ENCODE measurements around the gene A2M. TPM values are rescaled to one million over a fixed set of nuclear protein-coding genes. Genes with fewer than 3 reads are reported as not detected.

Gene A2M
- total and polyA plus RNA-seq, 9 donors = 233 to 347 (median 306) TPM

DNA sequence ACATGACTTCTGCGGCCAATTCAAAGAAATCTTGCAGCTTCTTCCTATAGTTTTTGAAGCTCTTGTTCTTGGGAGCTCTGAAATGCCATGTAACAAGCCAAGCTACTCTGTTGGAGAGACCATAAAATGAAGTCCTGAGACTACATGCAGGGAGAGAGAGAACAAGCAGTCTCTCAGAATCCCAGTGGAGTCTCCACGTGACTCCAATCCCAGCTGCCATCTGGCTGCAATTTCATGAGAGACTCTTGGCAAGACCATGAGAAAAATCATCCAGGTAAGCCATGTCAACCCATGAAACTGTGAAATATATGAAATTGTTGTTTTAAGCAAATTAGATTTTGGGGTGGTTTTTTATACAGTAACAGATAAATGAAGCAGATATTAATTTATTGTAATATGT, 72.0 kb downstream of the A2M start:
- Histone ChIP-seq H3K9me3 (replicated peaks; ENCODE audit: control insufficient read depth, low read depth, low read length) (no peaks in the 10 kb centered on the region), H3K27ac (ENCODE audit: low read length) (no peak overlapping the region), H3K4me1 (ENCODE audit: control insufficient read depth, insufficient read depth, low read length) (no peaks in the 10 kb centered on the region), H3K36me3 (ENCODE audit: control insufficient read depth, insufficient read depth, low read length) (no peaks in the 10 kb centered on the region), H3K27me3 (ENCODE audit: control insufficient read depth, insufficient read depth, low read length) (no peaks in the 10 kb centered on the region), H3K4me3 (ENCODE audit: low read length) (no peak overlapping the region)
- no peak for DNase-seq
- whole genome bisulfite sequencing (ENCODE audit: insufficient coverage) = no CpG with 5 or more reads among the region's 2 CpGs

DNA sequence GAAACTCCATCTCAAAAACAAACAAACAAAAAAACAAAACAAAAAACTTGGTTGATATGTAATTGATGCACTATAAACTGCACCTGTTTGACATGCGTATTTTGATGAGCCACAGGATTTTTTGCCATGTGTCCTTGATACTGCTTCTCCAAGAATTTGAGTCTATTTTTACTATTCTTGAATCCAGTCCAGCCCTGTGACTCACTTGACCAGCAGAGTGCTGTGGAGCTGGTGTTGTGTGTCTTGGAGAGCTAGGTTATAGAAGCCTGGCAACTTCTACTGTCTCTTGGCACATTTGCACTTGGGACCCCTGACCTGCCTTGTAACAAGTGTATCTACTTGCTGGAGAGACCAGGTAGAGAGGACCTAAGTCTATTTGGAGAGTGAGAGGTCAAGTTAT, 74.4 kb downstream of the A2M start:
- WGBS (ENCODE audit: insufficient coverage) = no CpG with 5 or more reads among the region's 1 CpG
- no peak overlapping the region for H3K4me3 ChIP-seq (ENCODE audit: low read length)
- no peak overlapping the region for H3K27ac ChIP-seq (ENCODE audit: low read length)
- no peaks in the 10 kb centered on the region for H3K9me3 ChIP-seq (replicated peaks; ENCODE audit: control insufficient read depth, low read depth, low read length)
- no peaks in the 10 kb centered on the region for H3K4me1 ChIP-seq (ENCODE audit: control insufficient read depth, insufficient read depth, low read length)
- no peaks in the 10 kb centered on the region for H3K36me3 ChIP-seq (ENCODE audit: control insufficient read depth, insufficient read depth, low read length)
- H3K27me3 ChIP-seq (ENCODE audit: control insufficient read depth, insufficient read depth, low read length) = no peaks in the 10 kb centered on the region
- DNase-seq = no peak

DNA sequence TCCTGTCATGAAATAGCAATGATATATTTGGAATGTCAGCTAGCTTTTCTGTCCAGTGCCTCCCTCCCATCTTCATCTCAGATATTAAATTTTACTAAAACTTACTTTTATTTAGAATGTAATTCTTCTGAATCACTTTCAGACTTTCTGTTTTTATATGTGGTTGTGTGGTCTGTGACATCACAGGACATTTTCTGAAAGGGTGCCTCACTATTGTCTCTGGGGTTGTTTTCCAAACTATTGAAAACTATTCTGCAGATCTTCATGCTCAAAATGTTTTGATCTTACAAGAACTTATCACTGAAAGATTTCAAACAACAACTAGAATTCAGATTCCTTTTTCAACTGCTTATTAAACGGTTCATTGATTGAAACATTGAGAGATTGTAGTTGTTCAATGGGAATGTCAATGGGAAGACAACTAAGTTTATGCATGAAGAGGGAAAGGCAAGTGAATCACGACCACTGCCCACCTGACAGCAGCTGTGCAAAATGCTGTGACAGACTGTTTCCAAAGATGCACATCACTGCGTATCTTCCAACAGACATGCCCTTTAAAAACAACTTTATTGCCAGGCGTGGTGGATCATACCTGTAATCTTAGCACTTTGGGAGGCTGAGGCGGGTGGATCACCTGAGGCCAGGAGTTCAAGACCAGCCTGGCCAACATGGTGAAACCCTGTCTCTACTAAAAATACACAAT, 75.1 kb downstream of the A2M start:
- no peak overlapping the region for H3K4me3 ChIP-seq (ENCODE audit: low read length)
- DNase-seq = no peak
- H3K27ac ChIP-seq (ENCODE audit: low read length) = no peak overlapping the region
- H3K4me1 ChIP-seq (ENCODE audit: control insufficient read depth, insufficient read depth, low read length) = no peaks in the 10 kb centered on the region
- no peaks in the 10 kb centered on the region for H3K36me3 ChIP-seq (ENCODE audit: control insufficient read depth, insufficient read depth, low read length)
- H3K27me3 ChIP-seq (ENCODE audit: control insufficient read depth, insufficient read depth, low read length) = no peaks in the 10 kb centered on the region
- WGBS (ENCODE audit: insufficient coverage) = 100% methylated on average over 3 of the region's 5 CpGs
- H3K9me3 ChIP-seq (replicated peaks; ENCODE audit: control insufficient read depth, low read depth, low read length) = no peaks in the 10 kb centered on the region

DNA sequence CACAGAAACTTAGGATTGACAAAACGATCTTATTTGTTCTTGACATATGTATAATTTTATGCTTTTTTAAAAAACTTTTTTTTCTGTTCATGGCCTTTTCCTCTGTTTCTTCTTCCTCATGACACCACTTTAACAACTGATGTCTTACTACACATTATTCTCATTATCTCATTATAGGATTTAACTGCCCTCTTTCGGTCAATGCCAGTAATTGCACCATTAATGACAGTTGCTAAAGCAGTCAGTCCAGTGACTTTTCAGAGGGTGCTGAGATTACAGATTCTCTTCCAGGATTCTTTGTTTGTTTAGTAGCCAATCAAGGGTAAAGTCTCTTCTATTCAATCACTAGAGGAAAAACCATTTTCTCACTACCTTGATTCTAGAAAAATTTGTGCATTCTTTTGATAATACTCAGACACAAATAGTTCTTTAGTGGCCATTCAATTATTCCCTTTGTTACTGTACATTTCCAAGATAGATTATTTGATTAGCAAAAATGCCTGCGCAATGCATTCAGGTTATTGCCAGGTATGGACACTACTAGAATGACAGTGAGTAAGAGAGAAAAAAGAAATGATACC, 76.2 kb downstream of the A2M start:
- DNase-seq = peak; percentile 69

DNA sequence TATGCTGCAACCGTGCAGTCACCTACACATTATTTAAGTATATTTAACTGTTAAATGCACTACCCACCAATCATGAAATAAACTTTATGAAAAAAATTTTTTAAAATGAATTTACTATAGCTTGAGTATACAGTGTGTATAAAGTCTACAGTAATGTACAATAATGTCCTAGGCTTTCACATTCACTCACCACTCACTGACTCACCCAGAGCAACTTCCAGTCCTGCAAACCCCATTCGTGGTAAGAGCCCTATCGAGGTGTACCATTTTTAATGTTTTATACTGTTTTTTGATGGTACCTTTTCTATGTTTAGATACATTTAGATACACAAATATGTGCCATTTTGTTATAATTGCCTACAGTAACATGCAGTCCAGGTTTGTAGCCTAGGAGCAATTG, 78.3 kb downstream of the A2M start:
- no peak for DNase-seq
- no CpG with 5 or more reads among the region's 3 CpGs for WGBS (ENCODE audit: insufficient coverage)

More for the DNA sequence above, 76.2 kb downstream of the A2M start:
- H3K36me3 ChIP-seq (ENCODE audit: control insufficient read depth, insufficient read depth, low read length) = no peaks in the 10 kb centered on the region
- H3K27ac ChIP-seq (ENCODE audit: low read length) = no peak overlapping the region
- H3K9me3 ChIP-seq (replicated peaks; ENCODE audit: control insufficient read depth, low read depth, low read length) = no peaks in the 10 kb centered on the region
- no peak overlapping the region for H3K4me3 ChIP-seq (ENCODE audit: low read length)
- no peaks in the 10 kb centered on the region for H3K4me1 ChIP-seq (ENCODE audit: control insufficient read depth, insufficient read depth, low read length)
- no peaks in the 10 kb centered on the region for H3K27me3 ChIP-seq (ENCODE audit: control insufficient read depth, insufficient read depth, low read length)
- WGBS (ENCODE audit: insufficient coverage) = no CpG with 5 or more reads among the region's 3 CpGs

DNA sequence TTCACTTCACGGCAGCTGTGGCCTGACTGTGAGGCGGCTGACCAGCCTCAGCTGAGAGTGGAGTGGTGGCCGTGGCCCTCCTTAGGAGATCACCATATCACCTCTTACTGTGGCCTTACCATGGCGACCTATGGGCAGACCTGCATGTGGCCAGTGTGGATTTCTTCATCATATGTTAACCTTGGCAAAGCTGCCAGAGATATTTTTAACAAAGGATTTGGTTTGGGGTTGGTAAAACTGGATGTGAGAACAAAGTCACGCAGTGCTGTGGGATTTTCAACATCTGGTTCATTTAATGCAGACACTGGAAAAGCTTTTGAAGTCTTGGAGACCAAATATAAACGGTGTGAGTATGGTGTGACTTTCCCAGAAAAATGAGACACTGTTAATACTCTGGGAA, 79.5 kb downstream of the A2M start:
- no peak overlapping the region for H3K4me3 ChIP-seq (ENCODE audit: low read length)
- no peaks in the 10 kb centered on the region for H3K27me3 ChIP-seq (ENCODE audit: control insufficient read depth, insufficient read depth, low read length)
- H3K4me1 ChIP-seq (ENCODE audit: control insufficient read depth, insufficient read depth, low read length) = no peaks in the 10 kb centered on the region
- no peak overlapping the region for H3K27ac ChIP-seq (ENCODE audit: low read length)
- no peaks in the 10 kb centered on the region for H3K36me3 ChIP-seq (ENCODE audit: control insufficient read depth, insufficient read depth, low read length)
- no peak for DNase-seq
- WGBS (ENCODE audit: insufficient coverage) = 40% methylated on average over 1 of the region's 6 CpGs
- no peaks in the 10 kb centered on the region for H3K9me3 ChIP-seq (replicated peaks; ENCODE audit: control insufficient read depth, low read depth, low read length)

More for the DNA sequence above, 78.3 kb downstream of the A2M start:
- no peak overlapping the region for H3K27ac ChIP-seq (ENCODE audit: low read length)
- H3K4me3 ChIP-seq (ENCODE audit: low read length) = no peak overlapping the region
- H3K9me3 ChIP-seq (replicated peaks; ENCODE audit: control insufficient read depth, low read depth, low read length) = no peaks in the 10 kb centered on the region
- H3K36me3 ChIP-seq (ENCODE audit: control insufficient read depth, insufficient read depth, low read length) = no peaks in the 10 kb centered on the region
- H3K4me1 ChIP-seq (ENCODE audit: control insufficient read depth, insufficient read depth, low read length) = no peaks in the 10 kb centered on the region
- no peaks in the 10 kb centered on the region for H3K27me3 ChIP-seq (ENCODE audit: control insufficient read depth, insufficient read depth, low read length)

DNA sequence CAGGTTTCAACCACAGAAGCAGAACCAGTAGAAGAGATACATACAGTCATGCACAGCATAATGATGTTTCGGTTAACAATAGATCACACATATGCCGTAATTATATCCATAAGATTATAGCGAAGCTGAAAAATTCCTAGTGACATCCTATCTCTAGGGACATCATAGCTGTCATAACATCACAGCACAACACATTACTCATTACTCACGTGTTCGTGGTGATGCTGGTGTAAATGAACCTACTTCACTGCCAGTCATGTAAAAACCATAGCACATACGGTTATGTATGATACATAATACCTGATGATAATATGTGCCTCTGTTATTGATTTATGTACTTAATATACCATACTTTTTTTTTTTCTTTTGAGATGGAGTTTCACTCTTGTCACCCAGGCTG, 81.6 kb downstream of the A2M start:
- WGBS (ENCODE audit: insufficient coverage) = no CpG with 5 or more reads among the region's 6 CpGs
- H3K9me3 ChIP-seq (replicated peaks; ENCODE audit: control insufficient read depth, low read depth, low read length) = no peaks in the 10 kb centered on the region
- H3K27me3 ChIP-seq (ENCODE audit: control insufficient read depth, insufficient read depth, low read length) = no peaks in the 10 kb centered on the region
- H3K4me3 ChIP-seq (ENCODE audit: low read length) = no peak overlapping the region
- no peak overlapping the region for H3K27ac ChIP-seq (ENCODE audit: low read length)
- no peak for DNase-seq
- no peaks in the 10 kb centered on the region for H3K36me3 ChIP-seq (ENCODE audit: control insufficient read depth, insufficient read depth, low read length)
- no peaks in the 10 kb centered on the region for H3K4me1 ChIP-seq (ENCODE audit: control insufficient read depth, insufficient read depth, low read length)

DNA sequence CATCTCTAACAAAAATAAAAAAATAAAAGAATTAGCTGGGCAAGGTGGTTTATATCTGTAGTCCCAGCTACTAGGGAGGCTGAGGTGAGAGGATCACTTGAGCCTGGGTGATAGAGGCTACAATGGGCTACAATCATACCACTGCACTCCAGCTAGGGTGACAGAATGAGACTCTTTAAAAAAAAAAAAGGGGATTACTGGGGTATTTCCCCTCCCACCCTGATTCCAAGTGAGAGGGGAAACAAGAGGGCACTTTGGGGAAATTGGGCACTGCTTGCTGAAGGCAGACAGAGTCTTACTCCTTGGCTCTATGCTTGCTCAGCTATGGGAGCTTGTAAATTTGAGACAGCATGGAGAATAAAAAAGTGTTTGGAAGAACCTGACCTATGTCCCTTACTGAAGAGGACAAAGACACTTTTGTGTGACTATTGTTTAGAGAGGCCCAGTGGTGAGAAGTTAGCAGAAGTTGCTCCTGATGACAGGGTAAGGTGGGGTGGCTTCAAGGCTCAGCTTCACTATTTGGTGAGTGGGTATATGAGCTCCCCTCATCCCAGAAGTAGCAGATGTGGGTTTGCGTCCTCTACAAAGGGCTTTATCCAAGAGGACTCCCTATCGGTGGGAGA, 82.3 kb downstream of the A2M start:
- no CpG with 5 or more reads among the region's 2 CpGs for WGBS (ENCODE audit: insufficient coverage)
- Histone ChIP-seq H3K4me1 (ENCODE audit: control insufficient read depth, insufficient read depth, low read length) (no peaks in the 10 kb centered on the region), H3K9me3 (replicated peaks; ENCODE audit: control insufficient read depth, low read depth, low read length) (no peaks in the 10 kb centered on the region), H3K27me3 (ENCODE audit: control insufficient read depth, insufficient read depth, low read length) (no peaks in the 10 kb centered on the region), H3K36me3 (ENCODE audit: control insufficient read depth, insufficient read depth, low read length) (no peaks in the 10 kb centered on the region), H3K4me3 (ENCODE audit: low read length) (no peak overlapping the region), H3K27ac (ENCODE audit: low read length) (no peak overlapping the region)
- no peak for DNase-seq

DNA sequence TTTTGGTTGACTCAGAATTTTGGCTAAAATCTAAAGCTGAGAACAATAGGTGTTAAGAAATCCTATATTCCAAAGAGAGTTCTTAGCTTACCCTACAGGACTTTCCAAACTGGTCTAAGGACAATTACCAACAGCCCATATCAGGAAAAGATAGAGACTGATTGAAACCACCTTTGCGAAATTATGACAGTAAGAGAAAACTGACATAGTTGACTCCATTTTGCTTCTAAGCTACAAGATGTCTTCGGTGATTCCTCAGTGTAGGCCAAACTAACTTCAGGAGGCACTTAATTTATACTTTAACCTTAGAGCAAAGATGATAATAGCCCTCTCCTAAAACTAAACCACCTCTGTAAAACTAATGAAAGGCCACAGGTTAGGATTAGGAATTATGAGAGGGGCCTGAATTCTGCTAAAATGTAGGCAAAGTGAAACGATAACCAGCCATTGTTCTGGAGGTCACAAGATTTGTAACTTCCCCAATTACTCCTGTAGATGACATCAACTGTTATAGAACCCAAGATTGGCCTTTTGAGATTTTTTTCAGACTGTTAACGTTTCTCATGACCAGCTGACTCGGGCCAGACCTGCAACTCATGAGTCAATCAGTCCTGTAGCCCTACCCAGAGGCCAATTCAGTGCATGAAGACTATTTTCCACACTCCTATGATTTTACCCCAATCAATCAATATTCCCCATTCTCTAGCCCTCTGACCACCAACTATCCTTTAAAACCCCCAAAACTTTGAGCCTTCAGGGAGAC, 83.3 kb downstream of the A2M start:
- 66% methylated on average over 3 of the region's 5 CpGs for WGBS (ENCODE audit: insufficient coverage)
- Histone ChIP-seq H3K36me3 (ENCODE audit: control insufficient read depth, insufficient read depth, low read length) (no peaks in the 10 kb centered on the region), H3K9me3 (replicated peaks; ENCODE audit: control insufficient read depth, low read depth, low read length) (no peaks in the 10 kb centered on the region), H3K4me3 (ENCODE audit: low read length) (no peak overlapping the region), H3K27me3 (ENCODE audit: control insufficient read depth, insufficient read depth, low read length) (no peaks in the 10 kb centered on the region), H3K4me1 (ENCODE audit: control insufficient read depth, insufficient read depth, low read length) (no peaks in the 10 kb centered on the region), H3K27ac (ENCODE audit: low read length) (no peak overlapping the region)
- no peak for DNase-seq

DNA sequence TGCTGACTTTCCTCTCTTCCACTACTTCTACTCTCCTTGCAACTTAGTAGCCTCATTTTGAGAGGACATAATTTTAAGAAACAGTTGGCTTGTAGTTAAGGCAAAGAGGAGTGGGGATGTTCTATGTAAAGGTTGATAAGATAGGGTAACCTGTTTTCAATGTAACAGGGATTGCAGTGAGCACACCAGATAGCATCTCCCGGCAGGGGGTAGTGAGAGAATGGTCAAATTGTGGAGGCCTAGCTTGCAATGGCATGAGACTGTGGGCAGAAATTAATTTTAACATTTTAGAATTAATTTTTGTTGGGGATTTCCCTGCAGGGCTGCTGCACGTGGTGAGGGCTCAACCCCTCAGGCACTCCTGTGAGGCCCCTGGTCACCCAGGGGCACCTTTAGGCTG, 84.9 kb downstream of the A2M start:
- H3K4me1 ChIP-seq (ENCODE audit: control insufficient read depth, insufficient read depth, low read length) = no peaks in the 10 kb centered on the region
- WGBS (ENCODE audit: insufficient coverage) = 63% methylated on average over 2 of the region's 2 CpGs
- H3K36me3 ChIP-seq (ENCODE audit: control insufficient read depth, insufficient read depth, low read length) = no peaks in the 10 kb centered on the region
- DNase-seq = no peak
- no peak overlapping the region for H3K27ac ChIP-seq (ENCODE audit: low read length)
- no peak overlapping the region for H3K4me3 ChIP-seq (ENCODE audit: low read length)
- no peaks in the 10 kb centered on the region for H3K9me3 ChIP-seq (replicated peaks; ENCODE audit: control insufficient read depth, low read depth, low read length)
- H3K27me3 ChIP-seq (ENCODE audit: control insufficient read depth, insufficient read depth, low read length) = no peaks in the 10 kb centered on the region
